ENCODE data around the gene PREX1.

GRCh38 chr20:48758206-48758820 is 69.5 kb downstream of the PREX1 start:
- TF ChIP-seq CTCF (IDR thresholded peaks at IDR 0.05; ENCODE audit: low read depth, low read length) (no peak), POLR2A (IDR thresholded peaks at IDR 0.05; ENCODE audit: extremely low read depth, insufficient read length) (no peak), MYC (IDR thresholded peaks at IDR 0.05; ENCODE audit: low read depth, low read length) (no peak)
